ENCODE results near the gene PIGBOS1. TPM values are rescaled to one million over a fixed set of nuclear protein-coding genes. Genes with fewer than 3 reads are reported as not detected.
A peak's percentile ranks its signal among the peaks of the same experiment; 100 is the strongest.

The PIGBOS1 gene
- total and polyA plus RNA-seq, 4 donors, result 6.7 to 17.0 (median 14.9) TPM

- DNase-seq (ENCODE audit: low read depth in 4 of 6, low spot score in 6 of 6), result no peak
- 79% methylated on average over 6 of the region's 7 CpGs for WGBS (ENCODE audit: insufficient coverage)
- Histone ChIP-seq H3K36me3 (ENCODE audit: control insufficient read depth, insufficient read depth, low read length) (no peaks in the 10 kb centered on the region), H3K27me3 (ENCODE audit: control insufficient read depth, insufficient read depth, low read length) (no peaks in the 10 kb centered on the region), H3K27ac (ENCODE audit: low read depth, low read length) (no peak overlapping the region), H3K4me1 (ENCODE audit: control insufficient read depth, insufficient read depth, low read length) (no peaks in the 10 kb centered on the region), H3K4me3 (ENCODE audit: low read depth, low read length) (no peak overlapping the region), H3K9me3 (ENCODE audit: control insufficient read depth, insufficient read depth, low read length) (no peaks in the 10 kb centered on the region)
Observed at GRCh38 chr15:55277116-55277564, 41.8 kb downstream of the PIGBOS1 start.

- H3K4me3 ChIP-seq (ENCODE audit: low read depth, low read length), result no peak overlapping the region
- no CpG with 5 or more reads among the region's 5 CpGs for WGBS (ENCODE audit: insufficient coverage)
- H3K4me1 ChIP-seq (ENCODE audit: control insufficient read depth, insufficient read depth, low read length), result no peaks in the 10 kb centered on the region
- H3K9me3 ChIP-seq (ENCODE audit: control insufficient read depth, insufficient read depth, low read length), result no peaks in the 10 kb centered on the region
- DNase-seq (ENCODE audit: low read depth in 4 of 6, low spot score in 6 of 6), result no peak
- no peaks in the 10 kb centered on the region for H3K36me3 ChIP-seq (ENCODE audit: control insufficient read depth, insufficient read depth, low read length)
- no peaks in the 10 kb centered on the region for H3K27me3 ChIP-seq (ENCODE audit: control insufficient read depth, insufficient read depth, low read length)
- no peak overlapping the region for H3K27ac ChIP-seq (ENCODE audit: low read depth, low read length)
Observed at GRCh38 chr15:55276324-55276723, 42.6 kb downstream of the PIGBOS1 start.

- Histone ChIP-seq H3K4me1 (ENCODE audit: control insufficient read depth, insufficient read depth, low read length) (peaks cover 3% of the 10 kb centered on the region), H3K27me3 (ENCODE audit: control insufficient read depth, insufficient read depth, low read length) (no peaks in the 10 kb centered on the region), H3K4me3 (ENCODE audit: low read depth, low read length) (no peak overlapping the region), H3K36me3 (ENCODE audit: control insufficient read depth, insufficient read depth, low read length) (no peaks in the 10 kb centered on the region), H3K9me3 (ENCODE audit: control insufficient read depth, insufficient read depth, low read length) (no peaks in the 10 kb centered on the region), H3K27ac (ENCODE audit: low read depth, low read length) (no peak overlapping the region)
- 58% methylated on average over 3 of the region's 6 CpGs for WGBS (ENCODE audit: insufficient coverage)
- DNase-seq (ENCODE audit: low read depth in 4 of 6, low spot score in 6 of 6), result no peak
Observed at GRCh38 chr15:55270291-55270690, 48.6 kb downstream of the PIGBOS1 start.

GRCh38 chr15:55268176-55268695 lies 50.7 kb downstream of the PIGBOS1 start:
- Histone ChIP-seq H3K36me3 (ENCODE audit: control insufficient read depth, insufficient read depth, low read length) (no peaks in the 10 kb centered on the region), H3K4me3 (ENCODE audit: low read depth, low read length) (no peak overlapping the region), H3K27me3 (ENCODE audit: control insufficient read depth, insufficient read depth, low read length) (no peaks in the 10 kb centered on the region), H3K27ac (ENCODE audit: low read depth, low read length) (no peak overlapping the region), H3K9me3 (ENCODE audit: control insufficient read depth, insufficient read depth, low read length) (no peaks in the 10 kb centered on the region), H3K4me1 (ENCODE audit: control insufficient read depth, insufficient read depth, low read length) (peaks cover 3% of the 10 kb centered on the region)
- DNase-seq (ENCODE audit: low read depth in 4 of 6, low spot score in 6 of 6), result no peak
- WGBS (ENCODE audit: insufficient coverage), result 100% methylated on average over 1 of the region's 2 CpGs

GRCh38 chr15:55267401-55268175 lies 51.3 kb downstream of the PIGBOS1 start:
- 53% methylated on average over 2 of the region's 10 CpGs for WGBS (ENCODE audit: insufficient coverage)
- Histone ChIP-seq H3K4me3 (ENCODE audit: low read depth, low read length) (no peak overlapping the region), H3K4me1 (ENCODE audit: control insufficient read depth, insufficient read depth, low read length) (peaks cover 3% of the 10 kb centered on the region), H3K27ac (ENCODE audit: low read depth, low read length) (no peak overlapping the region), H3K36me3 (ENCODE audit: control insufficient read depth, insufficient read depth, low read length) (no peaks in the 10 kb centered on the region), H3K27me3 (ENCODE audit: control insufficient read depth, insufficient read depth, low read length) (no peaks in the 10 kb centered on the region), H3K9me3 (ENCODE audit: control insufficient read depth, insufficient read depth, low read length) (no peaks in the 10 kb centered on the region)
- peak in 2 of 6 donors; percentile 4 to 44 for DNase-seq (ENCODE audit: low read depth in 4 of 6, low spot score in 6 of 6)

Other genes starting within 250 kb of the PIGBOS1 start
- gene RSL24D1, start 122.2 kb downstream of the PIGBOS1 start, total RNA-seq, result 10 to 100 TPM; 81.3 to 95.5 TPM
- gene RSL24D1, start 122.2 kb downstream of the PIGBOS1 start, polyA plus RNA-seq (ENCODE audit: insufficient read length in 2 of 2), result 100 to 1,000 TPM; 105 to 107 TPM
- gene RAB27A, start 29.3 kb downstream of the PIGBOS1 start, total RNA-seq, result 1 to 10 TPM; 7.3 to 8.4 TPM
- gene RAB27A, start 29.3 kb downstream of the PIGBOS1 start, polyA plus RNA-seq (ENCODE audit: insufficient read length in 2 of 2), result 1 to 10 TPM; 4.3 to 6.8 TPM
- gene PIGB, start 99 bp upstream of the PIGBOS1 start, total RNA-seq, result 10 to 100 TPM; 11.6 to 14.8 TPM
- gene PIGB, start 99 bp upstream of the PIGBOS1 start, polyA plus RNA-seq (ENCODE audit: insufficient read length in 2 of 2), result 10 to 100 TPM; 15.0 to 19.1 TPM
- 10 to 100 TPM; 65.4 to 67.4 TPM for gene CCPG1, start 89.2 kb upstream of the PIGBOS1 start, total RNA-seq
- 10 to 100 TPM; 39.7 to 43.6 TPM for gene CCPG1, start 89.2 kb upstream of the PIGBOS1 start, polyA plus RNA-seq (ENCODE audit: insufficient read length in 2 of 2)
- 1 to 10 TPM; 3.9 to 6.7 TPM for gene PIERCE2, start 89.4 kb upstream of the PIGBOS1 start, total RNA-seq
- 1 to 10 TPM; 4.5 to 8.6 TPM for gene PIERCE2, start 89.4 kb upstream of the PIGBOS1 start, polyA plus RNA-seq (ENCODE audit: insufficient read length in 2 of 2)
- gene DNAAF4, start 189.1 kb upstream of the PIGBOS1 start, total RNA-seq, result 1 to 10 TPM; 6.4 to 9.4 TPM
- gene DNAAF4, start 189.1 kb upstream of the PIGBOS1 start, polyA plus RNA-seq (ENCODE audit: insufficient read length in 2 of 2), result 1 to 10 TPM; 6.7 to 7.5 TPM

Measured in spinal cord (tissue), 10 donors.